HepG2 (cell line): ENCODE data around the gene AP3D1. TPM values are rescaled to one million over a fixed set of nuclear protein-coding genes. Genes with fewer than 3 reads are reported as not detected.

Source experiments
- BRD4 ChIP-seq: sonication (generic); formaldehyde crosslinking; IDR thresholded peaks from 2 replicates; pipeline ENCODE4 v1.4.0; 2020; ENCODE audit warnings: missing genetic modification reagents
- GFI1 ChIP-seq: sonication (generic); formaldehyde crosslinking; IDR thresholded peaks from 2 replicates; pipeline ENCODE4 v1.5.0; 2020; ENCODE audit warnings: missing genetic modification reagents, mild to moderate bottlenecking, borderline replicate concordance
- JARID2 ChIP-seq: sonication (generic); formaldehyde crosslinking; IDR thresholded peaks from 2 replicates; pipeline ENCODE4 v1.8.1; 2023; ENCODE audit warnings: missing genetic modification reagents, inconsistent platforms; ENCODE audit not compliant: insufficient replicate concordance
- PBX2 ChIP-seq: IDR thresholded peaks from 2 replicates; pipeline ENCODE4 v1.6.1; 2016; ENCODE audit warnings: control low read depth
- SMAD3 ChIP-seq: sonication (generic); formaldehyde crosslinking; IDR thresholded peaks from 2 replicates; pipeline ENCODE4 v1.4.0; 2020; ENCODE audit warnings: missing genetic modification reagents
- TFDP1 ChIP-seq: IDR thresholded peaks from 2 replicates; pipeline ENCODE4 v1.6.1; 2016; ENCODE audit warnings: missing compliant biosample characterization, missing genetic modification reagents, borderline replicate concordance
- YEATS4 ChIP-seq: sonication (generic); formaldehyde crosslinking; IDR thresholded peaks from 2 replicates; pipeline ENCODE4 v1.4.0; 2020; ENCODE audit warnings: missing genetic modification reagents, borderline replicate concordance
- ZBTB33 ChIP-seq: sonication (generic); formaldehyde crosslinking; IDR thresholded peaks from 2 replicates; pipeline ENCODE4 v1.4.0; 2020; ENCODE audit warnings: missing genetic modification reagents
- ZFP36L2 ChIP-seq: sonication (generic); formaldehyde crosslinking; IDR thresholded peaks from 2 replicates; pipeline ENCODE4 v1.4.0; 2020; ENCODE audit warnings: missing genetic modification reagents
- ZHX2 ChIP-seq, 2 experiments: sonication (generic) in 1 of 2; formaldehyde crosslinking in 1 of 2; IDR thresholded peaks; 2 replicates each; pipeline versions ENCODE4 v1.6.1 to v1.9.0; 2014 to 2022; ENCODE audit warnings: antibody characterized with exemption in 1 of 2, borderline replicate concordance in 1 of 2, inconsistent platforms in 1 of 2, low read depth in 1 of 2, missing genetic modification reagents in 1 of 2
- ZNF10 ChIP-seq: sonication (generic); formaldehyde crosslinking; IDR thresholded peaks from 2 replicates; pipeline ENCODE4 v1.4.0; 2020; ENCODE audit warnings: mild to moderate bottlenecking, low read depth, missing genetic modification reagents, borderline replicate concordance
- ZNF101 ChIP-seq: sonication (generic); formaldehyde crosslinking; IDR thresholded peaks from 2 replicates; pipeline ENCODE4 v1.4.0; 2020; ENCODE audit warnings: mild to moderate bottlenecking, low read depth, missing genetic modification reagents, borderline replicate concordance
- ZNF639 ChIP-seq: conservative IDR thresholded peaks from 2 replicates; pipeline ENCODE4 v1.6.1; 2018; ENCODE audit warnings: missing genetic modification reagents
- ZNF749 ChIP-seq: sonication (generic); formaldehyde crosslinking; IDR thresholded peaks from 2 replicates; pipeline ENCODE4 v1.8.0; 2022; ENCODE audit warnings: mild to moderate bottlenecking, missing genetic modification reagents, moderate library complexity, borderline replicate concordance
- ZNF75D ChIP-seq: sonication (generic); formaldehyde crosslinking; IDR thresholded peaks from 2 replicates; pipeline ENCODE4 v1.8.1; 2023; ENCODE audit warnings: missing genetic modification reagents, mild to moderate bottlenecking, borderline replicate concordance
- ZNF841 ChIP-seq: sonication (generic); formaldehyde crosslinking; IDR thresholded peaks from 2 replicates; pipeline ENCODE4 v1.8.1; 2023; ENCODE audit warnings: missing genetic modification reagents, borderline replicate concordance
- polyA plus RNA-seq, 8 experiments: library from polyadenylated mRNA; depleted of rRNA in 3 of 8; stranded (reverse) in 7 of 8; unstranded in 1 of 8; fragments of >200 nt; fragmentation: Illumina TruSeq in 4 of 8; extraction: Trizol in 4 of 8; gene quantifications; 2 replicates each; pipeline versions ENCODE4 v1.2.1 to v1.2.3, GENCODE V29; 2011 to 2016; ENCODE audit warnings: low read depth in 4 of 8, missing spikeins in 1 of 8, mixed read lengths in 1 of 8; ENCODE audit not compliant: insufficient read depth in 1 of 8
- total RNA-seq, 5 experiments: library from RNA; depleted of rRNA; stranded (reverse); fragments of >200 nt; fragmentation: Illumina TruSeq; extraction: Trizol; gene quantifications; 2 replicates each; pipeline ENCODE4 v1.2.3, GENCODE V29; 2016; ENCODE audit warnings: low read depth in 1 of 5

AP3D1 gene
- total and polyA plus RNA-seq, 2 of the 13 experiments (the other 11 are each of a cell fraction or from before 2014, with no cell fraction given), result 68.0 to 82.6 TPM

GRCh38 chr19:2050991-2051772, 100.2 kb downstream of the AP3D1 start, which contains the start of gene MKNK2 (continued):
- TF ChIP-seq ZBTB33 (CRISPR knock-in tag) (no peak; the same call in 1 of the 2 replicates), ZFP36L2 (CRISPR knock-in tag) (no peak), ZNF749 (0 out of 2 replicates have a peak, but pooled peaks have one; percentile 60), SMAD3 (peak; percentile 24; the same call in 1 of the 2 replicates), GFI1 (CRISPR knock-in tag) (no peak), ZNF639 (no peak), ZNF10 (CRISPR knock-in tag) (no peak), BRD4 (CRISPR knock-in tag) (no peak), TFDP1 (CRISPR knock-in tag) (peak; percentile 39; the same call in 1 of the 2 replicates), JARID2 (CRISPR knock-in tag) (no peak), YEATS4 (peak; percentile 29; the same call in 1 of the 2 replicates), ZHX2 (IDR thresholded peaks at IDR 0.05; ENCODE audit: low read depth) (no peak), ZHX2 (CRISPR knock-in tag; IDR thresholded peaks at IDR 0.05; ENCODE audit: borderline replicate concordance) (no peak), ZNF101 (CRISPR knock-in tag) (no peak), PBX2 (CRISPR knock-in tag) (no peak), ZNF841 (no peak), ZNF75D (no peak)
